ENCODE data around the gene DACH2. TPM values are rescaled to one million over a fixed set of nuclear protein-coding genes. Genes with fewer than 3 reads are reported as not detected.

Gene DACH2
- total and polyA plus RNA-seq, 2 donors from 2014 or later = 0.47 to 1.1 TPM

DNA sequence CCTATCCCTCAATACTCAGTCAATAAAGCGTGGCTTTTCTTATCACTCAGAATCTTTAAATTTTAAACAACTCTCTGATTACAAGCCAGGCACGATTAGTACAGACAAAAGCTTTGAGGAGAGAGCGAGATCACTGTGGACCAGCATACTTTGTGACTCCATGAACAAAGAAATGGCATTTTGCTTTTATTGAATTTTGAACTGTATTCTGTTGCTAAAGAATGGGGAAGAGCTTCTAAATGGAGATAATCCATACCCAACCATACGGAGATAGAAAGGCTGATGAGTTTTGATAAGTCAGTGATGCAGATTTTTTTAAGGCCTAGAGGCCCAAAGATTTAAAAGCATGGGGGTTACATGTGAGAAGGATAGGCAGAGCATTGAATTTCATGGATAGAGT is 259.1 kb downstream of the DACH2 start:
- FAIRE-seq (no peak), DNase-seq (no peak)
- H3K4me1 ChIP-seq (ENCODE audit: control insufficient read depth in 2 of 3, insufficient read depth in 2 of 3, low read depth in 1 of 3, low read length in 3 of 3) = no peaks in the 10 kb centered on the region
- no peaks in the 10 kb centered on the region for H3K27me3 ChIP-seq (ENCODE audit: control insufficient read depth, insufficient read depth, low read length)
- no peak overlapping the region for H3K9ac ChIP-seq (ENCODE audit: low read length in 3 of 3)
- no peak for TF ChIP-seq CTCF (IDR thresholded peaks at IDR 0.05; ENCODE audit: borderline replicate concordance, extremely low read depth, insufficient read depth)
- intact Hi-C loops (cut with DNase I) = no loop called here
- H3K36me3 ChIP-seq (ENCODE audit: control insufficient read depth in 2 of 3, insufficient read depth in 3 of 3, low read length in 3 of 3) = no peaks in the 10 kb centered on the region
- H3K9me3 ChIP-seq (ENCODE audit: control insufficient read depth in 2 of 3, insufficient read depth in 1 of 3, low read length in 3 of 3) = no peaks in the 10 kb centered on the region
- no peak overlapping the region for H3K27ac ChIP-seq (ENCODE audit: low read depth in 2 of 2, low read length in 2 of 2)
- H3K4me3 ChIP-seq (ENCODE audit: low read length in 3 of 3) = no peak overlapping the region

GRCh38 chrX:86421771-86422170 is 273.5 kb downstream of the DACH2 start:
- no peak for TF ChIP-seq CTCF (IDR thresholded peaks at IDR 0.05; ENCODE audit: borderline replicate concordance, extremely low read depth, insufficient read depth)
- FAIRE-seq (no peak), DNase-seq (no peak)
- Histone ChIP-seq H3K36me3 (ENCODE audit: control insufficient read depth in 2 of 3, insufficient read depth in 3 of 3, low read length in 3 of 3) (no peaks in the 10 kb centered on the region), H3K4me3 (ENCODE audit: low read length in 3 of 3) (no peak overlapping the region), H3K9me3 (ENCODE audit: control insufficient read depth in 2 of 3, insufficient read depth in 1 of 3, low read length in 3 of 3) (no peaks in the 10 kb centered on the region), H3K27ac (ENCODE audit: low read depth in 2 of 2, low read length in 2 of 2) (no peak overlapping the region), H3K9ac (ENCODE audit: low read length in 3 of 3) (no peak overlapping the region), H3K27me3 (ENCODE audit: control insufficient read depth, insufficient read depth, low read length) (no peaks in the 10 kb centered on the region), H3K4me1 (ENCODE audit: control insufficient read depth in 2 of 3, insufficient read depth in 2 of 3, low read depth in 1 of 3, low read length in 3 of 3) (no peaks in the 10 kb centered on the region)
- intact Hi-C loops (cut with DNase I) = no loop called here

DNA sequence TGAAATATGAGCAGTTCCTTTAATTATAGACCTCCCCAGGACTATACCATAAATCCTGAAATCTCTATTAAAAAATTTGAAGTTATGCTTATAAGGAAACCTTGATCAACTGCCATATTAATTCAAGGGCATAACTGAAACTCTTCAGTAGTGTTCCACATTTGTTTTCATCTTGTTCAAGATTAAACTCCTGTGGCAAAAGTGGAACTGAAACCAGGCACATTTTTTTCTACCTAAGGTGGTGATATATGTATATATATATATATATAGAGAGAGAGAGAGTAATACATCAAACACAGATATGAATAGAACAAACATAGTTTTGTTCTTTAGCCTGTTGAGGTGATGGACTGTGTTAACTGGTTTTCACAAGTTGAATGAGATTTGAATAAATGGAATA is 287.9 kb downstream of the DACH2 start:
- no peak for FAIRE-seq
- no peaks in the 10 kb centered on the region for H3K27me3 ChIP-seq (ENCODE audit: control insufficient read depth, insufficient read depth, low read length)
- intact Hi-C loops (cut with DNase I) = no loop called here

More for the DNA sequence above, 287.9 kb downstream of the DACH2 start:
- TF ChIP-seq CTCF (IDR thresholded peaks at IDR 0.05; ENCODE audit: borderline replicate concordance, extremely low read depth, insufficient read depth) = no peak
- Histone ChIP-seq H3K36me3 (ENCODE audit: control insufficient read depth in 2 of 3, insufficient read depth in 3 of 3, low read length in 3 of 3) (no peaks in the 10 kb centered on the region), H3K9me3 (ENCODE audit: control insufficient read depth in 2 of 3, insufficient read depth in 1 of 3, low read length in 3 of 3) (no peaks in the 10 kb centered on the region), H3K27ac (ENCODE audit: low read depth in 2 of 2, low read length in 2 of 2) (no peak overlapping the region), H3K4me3 (ENCODE audit: low read length in 3 of 3) (no peak overlapping the region), H3K4me1 (ENCODE audit: control insufficient read depth in 2 of 3, insufficient read depth in 2 of 3, low read depth in 1 of 3, low read length in 3 of 3) (no peaks in the 10 kb centered on the region), H3K9ac (ENCODE audit: low read length in 3 of 3) (no peak overlapping the region)
- no peak for DNase-seq
